Activated naive CD4-positive, alpha-beta T cell treated with anti-CD3 and anti-CD28 coated beads for 36 hours (primary cell): ENCODE results near the gene GNAQ. TPM values are rescaled to one million over a fixed set of nuclear protein-coding genes. Genes with fewer than 3 reads are reported as not detected.

Experiments
- CTCF ChIA-PET: fragments of 350-600 bp; sonication (Branson Sonifier 250); formaldehyde crosslinking; loops from one replicate; lab custom pipeline; 2021; ENCODE audit warnings: antibody characterized with exemption; lab: Charles Lee
- DNase-seq: peaks from one replicate; pipeline ENCODE4 v3.0.0-alpha.2; 2020
- H3K27ac Mint-ChIP-seq: one replicate; pipeline ENCODE4 v1.8.0; 2021; ENCODE audit warnings: mild to moderate bottlenecking, mixed read lengths
- H3K27me3 Mint-ChIP-seq: one replicate; pipeline ENCODE4 v1.8.0; 2021; ENCODE audit warnings: low read depth, mixed read lengths
- H3K36me3 Mint-ChIP-seq: one replicate; pipeline ENCODE4 v1.8.0; 2021; ENCODE audit warnings: low read depth, mixed read lengths
- H3K4me1 Mint-ChIP-seq: one replicate; pipeline ENCODE4 v1.8.0; 2021; ENCODE audit warnings: low read depth, mixed read lengths
- H3K4me3 Mint-ChIP-seq: one replicate; pipeline ENCODE4 v1.8.0; 2021; ENCODE audit warnings: mild to moderate bottlenecking, moderate library complexity, mixed read lengths
- H3K9me3 Mint-ChIP-seq: one replicate; pipeline ENCODE4 v1.8.0; 2021; ENCODE audit warnings: mixed read lengths
- intact Hi-C: fragments of 100-400 bp; cut with micrococcal nuclease; formaldehyde crosslinking; loops from one replicate; pipeline ENCODE4 v1.15.1; 2023
- total RNA-seq, 2 experiments: library from RNA; stranded (reverse); gene quantifications; one replicate each; pipeline ENCODE4 v1.2.3, GENCODE V29; 2021

Gene GNAQ
- total RNA-seq, 2 experiments from 2014 or later, result 22.4 to 22.7 TPM

DNA sequence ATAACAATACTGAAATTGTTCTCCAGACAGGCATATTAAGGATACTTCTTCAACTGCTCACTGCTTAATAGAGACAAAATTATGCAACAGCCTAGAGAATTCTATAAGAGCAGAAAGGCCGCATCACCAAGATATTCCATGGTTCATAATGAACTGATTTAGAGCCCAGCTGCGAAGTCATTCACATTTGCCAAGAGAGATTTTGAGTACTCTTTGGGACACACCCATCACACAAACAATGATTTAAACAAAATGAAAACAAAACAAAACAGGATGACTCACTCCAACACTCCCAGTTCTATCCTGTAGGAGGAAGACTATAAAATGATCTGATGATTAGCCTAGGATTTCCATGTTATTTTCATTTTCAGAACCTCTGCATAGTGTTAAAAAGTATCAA is 237.8 kb downstream of the GNAQ start:
- H3K4me3 Mint-ChIP-seq, result no peak overlapping the region

DNA sequence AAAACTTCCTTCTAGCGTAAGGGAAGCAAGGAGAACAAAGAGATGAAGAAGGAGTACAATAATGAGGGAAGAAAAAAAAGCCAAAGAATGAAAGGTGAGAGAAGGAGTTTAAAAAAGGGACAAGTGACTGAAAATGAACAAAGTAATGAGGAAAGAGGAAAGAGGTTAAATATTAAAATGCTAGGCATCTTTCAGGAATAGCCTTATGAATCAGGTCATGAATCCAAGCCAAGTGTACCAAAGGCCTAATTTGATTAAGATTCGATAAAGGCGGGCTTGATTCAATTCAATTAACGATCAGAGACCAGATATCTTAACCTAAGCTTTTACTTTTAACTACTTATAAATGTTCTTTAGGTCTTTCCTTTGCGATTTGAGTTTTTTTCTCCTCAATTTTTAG is 241.7 kb downstream of the GNAQ start:
- peaks cover 21% of the 10 kb centered on the region for H3K36me3 Mint-ChIP-seq
- DNase-seq, result no peak

More for the DNA sequence above, 237.8 kb downstream of the GNAQ start:
- H3K9me3 Mint-ChIP-seq, result no peaks in the 10 kb centered on the region
- CTCF ChIA-PET, result interaction anchor here (0.5 to 2.1 kb wide), 4 partner anchors 34 to 328 kb away, joined by 3 to 10 read pairs (median 3); no protein-coding TSS in a partner anchor
- peaks cover 18% of the 10 kb centered on the region for H3K36me3 Mint-ChIP-seq
- no peaks in the 10 kb centered on the region for H3K4me1 Mint-ChIP-seq
- no peak overlapping the region for H3K27ac Mint-ChIP-seq
- H3K27me3 Mint-ChIP-seq, result no peaks in the 10 kb centered on the region
- no peak for DNase-seq
- intact Hi-C loops, result no loop called here

DNA sequence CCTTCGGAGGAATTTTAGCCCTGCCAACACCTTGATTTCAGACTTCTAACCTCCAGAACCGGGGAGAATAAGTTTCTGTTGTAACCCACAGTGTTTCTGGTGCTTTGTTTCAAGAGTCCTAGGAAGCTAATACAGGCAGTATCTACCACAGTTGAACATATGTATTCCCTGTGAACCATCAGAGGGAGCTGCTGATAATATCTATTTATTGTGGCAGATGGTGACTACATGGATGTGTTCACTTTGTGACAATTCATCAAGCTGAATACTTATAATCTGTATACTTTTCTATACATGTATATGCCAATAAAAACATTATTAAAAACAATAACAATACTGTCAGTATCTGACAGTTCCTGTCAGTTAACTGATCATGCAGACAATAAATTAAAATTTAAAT is 246.3 kb downstream of the GNAQ start:
- no peak for DNase-seq
- H3K36me3 Mint-ChIP-seq, result peaks cover 17% of the 10 kb centered on the region
- H3K4me3 Mint-ChIP-seq, result no peak overlapping the region
- peaks cover 10% of the 10 kb centered on the region for H3K4me1 Mint-ChIP-seq
- intact Hi-C loops, result no loop called here
- CTCF ChIA-PET, result no interaction called here
- no peaks in the 10 kb centered on the region for H3K27me3 Mint-ChIP-seq
- H3K9me3 Mint-ChIP-seq, result peaks cover 4% of the 10 kb centered on the region
- H3K27ac Mint-ChIP-seq, result no peak overlapping the region

More for the DNA sequence above, 241.7 kb downstream of the GNAQ start:
- no peaks in the 10 kb centered on the region for H3K27me3 Mint-ChIP-seq
- CTCF ChIA-PET, result interaction anchor here (0.6 to 1.0 kb wide), 4 partner anchors 17 to 1533 kb away, joined by 3 to 4 read pairs (median 3); no protein-coding TSS in a partner anchor
- no peak overlapping the region for H3K27ac Mint-ChIP-seq
- no peaks in the 10 kb centered on the region for H3K4me1 Mint-ChIP-seq
- no peak overlapping the region for H3K4me3 Mint-ChIP-seq
- no peaks in the 10 kb centered on the region for H3K9me3 Mint-ChIP-seq
- intact Hi-C loops, result no loop called here

DNA sequence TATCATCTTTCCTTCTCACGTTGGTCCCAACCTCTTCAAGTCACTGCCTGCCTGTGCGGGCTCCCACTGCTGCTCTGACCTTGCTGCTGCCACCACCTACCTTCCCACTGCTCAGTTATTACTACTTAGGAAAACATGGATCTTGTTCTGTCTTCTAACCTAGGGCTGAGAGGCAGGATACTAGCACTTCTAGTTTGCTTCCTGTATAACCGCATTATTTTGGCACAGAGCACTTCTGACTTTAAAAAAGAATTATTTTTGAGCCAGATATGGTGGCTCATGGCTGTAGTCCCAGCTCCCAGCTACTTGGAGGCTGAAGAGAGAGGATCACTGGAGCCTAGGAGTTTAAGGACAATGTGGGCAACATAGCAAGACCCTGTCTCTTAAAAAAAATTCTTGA is 248.1 kb downstream of the GNAQ start:
- no peak overlapping the region for H3K27ac Mint-ChIP-seq
- no peaks in the 10 kb centered on the region for H3K27me3 Mint-ChIP-seq
- DNase-seq, result no peak
- CTCF ChIA-PET, result no interaction called here
- H3K4me3 Mint-ChIP-seq, result no peak overlapping the region
- H3K36me3 Mint-ChIP-seq, result peaks cover 24% of the 10 kb centered on the region
- peaks cover 26% of the 10 kb centered on the region for H3K4me1 Mint-ChIP-seq
- H3K9me3 Mint-ChIP-seq, result peaks cover 4% of the 10 kb centered on the region
- intact Hi-C loops, result no loop called here

DNA sequence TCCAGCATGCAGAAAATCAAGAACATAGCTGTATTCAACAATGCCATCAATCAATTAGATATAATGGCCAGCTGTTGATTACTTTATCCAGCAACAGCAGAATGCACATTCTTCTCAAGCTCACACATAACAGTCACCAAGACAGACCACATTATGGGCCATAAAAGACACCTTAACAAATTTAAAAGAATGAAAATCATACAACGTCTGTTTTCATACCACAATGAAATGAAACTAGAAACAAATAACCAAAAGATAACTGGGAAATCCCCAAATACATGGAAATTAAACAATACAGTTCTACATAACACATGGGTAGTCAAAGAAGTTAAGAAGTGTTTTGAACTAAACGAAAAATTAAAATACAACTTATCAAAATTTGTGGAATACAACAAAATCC is 252.6 kb downstream of the GNAQ start:
- H3K27ac Mint-ChIP-seq, result no peak overlapping the region
- CTCF ChIA-PET, result no interaction called here
- H3K36me3 Mint-ChIP-seq, result peaks cover 30% of the 10 kb centered on the region
- intact Hi-C loops, result no loop called here
- peaks cover 9% of the 10 kb centered on the region for H3K9me3 Mint-ChIP-seq
- no peaks in the 10 kb centered on the region for H3K27me3 Mint-ChIP-seq
- DNase-seq, result no peak
- no peak overlapping the region for H3K4me3 Mint-ChIP-seq
- H3K4me1 Mint-ChIP-seq, result peaks cover 26% of the 10 kb centered on the region

DNA sequence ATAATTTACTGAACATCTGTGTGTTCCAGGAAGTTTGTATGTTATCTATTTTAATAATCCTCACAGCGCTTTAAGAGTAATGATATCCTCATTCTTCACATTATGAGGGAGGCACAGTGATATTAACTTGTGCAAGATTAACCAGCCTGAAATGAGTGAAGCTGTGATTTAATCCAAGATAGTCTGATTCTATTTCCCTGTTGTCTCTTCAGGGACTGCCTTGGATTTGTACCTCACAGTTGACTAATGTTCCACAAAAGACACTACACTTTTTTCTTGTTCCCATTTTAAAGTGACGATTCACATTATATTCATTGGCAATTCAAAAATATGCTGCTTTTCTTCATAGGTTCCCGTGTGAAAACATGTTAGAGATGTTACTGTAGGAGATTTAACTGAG is 258.2 kb downstream of the GNAQ start:
- peaks cover 3% of the 10 kb centered on the region for H3K4me1 Mint-ChIP-seq
- no peak for DNase-seq
- intact Hi-C loops, result no loop called here
- no peak overlapping the region for H3K27ac Mint-ChIP-seq
- H3K9me3 Mint-ChIP-seq, result peaks cover 4% of the 10 kb centered on the region
- CTCF ChIA-PET, result interaction anchor here (0.6 to 0.9 kb wide), 2 partner anchors 26 to 565 kb away, joined by 4 read pairs; no protein-coding TSS in a partner anchor
- H3K36me3 Mint-ChIP-seq, result peaks cover 13% of the 10 kb centered on the region
- no peak overlapping the region for H3K4me3 Mint-ChIP-seq
- no peaks in the 10 kb centered on the region for H3K27me3 Mint-ChIP-seq

DNA sequence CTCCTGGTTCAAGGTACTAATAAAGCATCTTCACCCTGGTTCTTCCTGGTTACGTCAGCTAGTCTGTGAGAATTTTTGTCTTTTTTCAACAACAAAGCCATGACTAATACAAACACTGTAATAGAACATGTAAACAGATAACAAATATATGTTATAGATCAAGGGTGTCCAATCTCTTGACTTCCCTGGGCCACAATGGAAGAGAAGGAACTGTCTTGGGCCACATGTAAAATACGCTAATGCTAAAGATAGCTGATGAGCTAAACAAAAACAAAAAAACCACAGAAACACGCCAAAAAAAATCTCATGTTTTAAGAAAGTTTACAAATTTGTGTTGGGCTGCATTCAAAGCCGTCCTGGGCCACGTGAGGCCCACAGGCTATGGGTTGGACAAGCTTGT is 259.0 kb downstream of the GNAQ start:
- no peaks in the 10 kb centered on the region for H3K9me3 Mint-ChIP-seq
- H3K27me3 Mint-ChIP-seq, result no peaks in the 10 kb centered on the region
- no peak overlapping the region for H3K4me3 Mint-ChIP-seq
- no peak for DNase-seq
- intact Hi-C loops, result no loop called here
- CTCF ChIA-PET, result interaction anchor here (0.8 to 0.9 kb wide), 2 partner anchors 17 to 26 kb away, joined by 4 read pairs; no protein-coding TSS in a partner anchor
- H3K36me3 Mint-ChIP-seq, result peaks cover 11% of the 10 kb centered on the region
- no peak overlapping the region for H3K27ac Mint-ChIP-seq
- H3K4me1 Mint-ChIP-seq, result peaks cover 3% of the 10 kb centered on the region

DNA sequence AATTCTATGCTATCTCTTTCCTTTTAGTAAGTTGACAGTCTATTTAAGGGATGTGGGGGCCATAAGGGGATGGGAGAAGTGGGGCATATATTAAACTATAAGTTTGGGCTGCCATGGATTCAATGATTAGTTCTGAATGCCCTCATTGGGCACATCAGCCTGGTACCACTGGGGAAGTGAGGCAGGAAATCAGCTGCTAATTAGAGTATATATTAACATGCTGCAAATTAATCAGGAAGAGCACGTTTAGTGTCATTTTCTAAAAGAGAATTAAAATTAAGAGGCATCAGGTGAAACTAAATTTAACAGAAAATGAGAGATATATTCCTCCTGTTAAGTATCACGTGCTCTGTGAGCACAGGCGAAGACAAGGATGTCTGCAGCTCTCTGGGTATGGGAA is 260.4 kb downstream of the GNAQ start:
- Mint-ChIP-seq H3K27me3 (no peaks in the 10 kb centered on the region), H3K4me1 (peaks cover 3% of the 10 kb centered on the region), H3K27ac (no peak overlapping the region), H3K36me3 (peaks cover 5% of the 10 kb centered on the region), H3K4me3 (no peak overlapping the region), H3K9me3 (no peaks in the 10 kb centered on the region)
- DNase-seq, result no peak
- intact Hi-C loops, result no loop called here
- CTCF ChIA-PET, result interaction anchor here (0.7 kb wide), 2 partner anchors 28 to 564 kb away, joined by 3 to 4 read pairs; no protein-coding TSS in a partner anchor

DNA sequence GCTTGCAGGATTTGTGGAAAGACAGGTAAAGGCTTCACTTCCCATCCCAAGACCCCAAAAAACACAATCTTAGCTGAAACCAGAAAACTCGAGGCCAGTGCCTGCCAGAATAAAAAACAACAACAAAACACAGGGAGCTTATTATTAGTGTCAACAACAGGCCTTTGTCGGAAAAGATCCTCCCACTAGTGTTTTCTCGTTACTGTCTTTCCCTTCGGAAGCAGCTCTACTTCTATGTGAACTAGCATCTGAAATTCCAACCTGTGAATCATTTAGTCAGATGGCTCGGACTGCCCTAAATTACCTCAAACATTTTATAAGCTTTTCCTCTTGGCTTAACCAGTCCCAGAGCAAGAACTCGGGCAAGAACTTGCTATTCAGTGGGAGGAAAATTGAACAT is 261.3 kb downstream of the GNAQ start:
- Mint-ChIP-seq H3K27me3 (no peaks in the 10 kb centered on the region), H3K4me3 (no peak overlapping the region), H3K9me3 (no peaks in the 10 kb centered on the region), H3K27ac (no peak overlapping the region), H3K4me1 (peaks cover 7% of the 10 kb centered on the region), H3K36me3 (peaks cover 7% of the 10 kb centered on the region)
- no peak for DNase-seq
- intact Hi-C loops, result no loop called here
- CTCF ChIA-PET, result interaction anchor here (0.5 kb wide), 1 partner anchor 733 kb away, joined by 3 read pairs; no protein-coding TSS in a partner anchor

DNA sequence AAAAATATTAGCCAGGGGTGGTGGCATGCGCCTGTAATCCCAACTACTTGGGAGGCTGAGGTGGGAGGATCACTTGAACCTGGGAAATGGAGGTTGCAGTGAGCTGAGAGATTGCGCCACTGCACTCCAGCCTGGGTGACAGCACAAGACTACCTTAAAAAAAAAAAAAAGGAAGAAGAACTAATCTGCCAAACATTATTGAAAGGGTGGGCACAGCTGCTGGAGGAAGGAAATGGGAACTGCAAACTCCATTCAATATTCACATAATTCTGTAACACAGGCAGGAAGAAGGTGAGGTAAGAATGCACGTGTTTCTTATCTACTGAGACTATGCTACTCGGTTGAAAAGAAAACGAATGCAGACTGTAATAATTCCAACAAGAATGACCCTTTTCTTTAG is 262.4 kb downstream of the GNAQ start:
- peaks cover 7% of the 10 kb centered on the region for H3K4me1 Mint-ChIP-seq
- H3K4me3 Mint-ChIP-seq, result no peak overlapping the region
- no peak for DNase-seq
- no peak overlapping the region for H3K27ac Mint-ChIP-seq
- H3K36me3 Mint-ChIP-seq, result peaks cover 8% of the 10 kb centered on the region
- CTCF ChIA-PET, result no interaction called here
- H3K27me3 Mint-ChIP-seq, result no peaks in the 10 kb centered on the region
- intact Hi-C loops, result no loop called here
- H3K9me3 Mint-ChIP-seq, result no peaks in the 10 kb centered on the region

DNA sequence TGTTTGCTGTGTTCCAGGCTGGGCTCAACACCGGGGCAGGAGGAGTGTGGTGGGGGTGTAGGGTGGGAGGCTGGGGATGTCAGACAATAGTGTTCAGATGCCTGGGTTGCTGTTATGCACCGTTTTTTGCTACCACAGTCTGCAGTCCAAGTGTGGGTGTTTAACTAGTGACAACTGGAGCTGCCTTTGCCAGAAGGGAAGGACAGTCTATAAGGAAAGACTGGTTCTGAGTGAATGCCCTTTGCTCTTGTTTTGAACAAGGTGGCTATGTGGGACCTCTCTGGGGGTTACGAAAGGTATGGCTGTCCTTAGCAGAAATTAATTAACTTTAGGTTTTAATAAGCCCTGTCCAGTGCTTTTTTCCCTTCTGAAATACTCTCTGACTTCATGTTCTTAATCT is 265.0 kb downstream of the GNAQ start:
- Mint-ChIP-seq H3K4me3 (no peak overlapping the region), H3K27ac (no peak overlapping the region), H3K4me1 (peaks cover 7% of the 10 kb centered on the region), H3K9me3 (no peaks in the 10 kb centered on the region), H3K27me3 (no peaks in the 10 kb centered on the region), H3K36me3 (peaks cover 11% of the 10 kb centered on the region)
- DNase-seq, result no peak
- CTCF ChIA-PET, result interaction anchor here (0.6 kb wide), 1 partner anchor 86 kb away, joined by 3 read pairs; no protein-coding TSS in a partner anchor
- intact Hi-C loops, result no loop called here

DNA sequence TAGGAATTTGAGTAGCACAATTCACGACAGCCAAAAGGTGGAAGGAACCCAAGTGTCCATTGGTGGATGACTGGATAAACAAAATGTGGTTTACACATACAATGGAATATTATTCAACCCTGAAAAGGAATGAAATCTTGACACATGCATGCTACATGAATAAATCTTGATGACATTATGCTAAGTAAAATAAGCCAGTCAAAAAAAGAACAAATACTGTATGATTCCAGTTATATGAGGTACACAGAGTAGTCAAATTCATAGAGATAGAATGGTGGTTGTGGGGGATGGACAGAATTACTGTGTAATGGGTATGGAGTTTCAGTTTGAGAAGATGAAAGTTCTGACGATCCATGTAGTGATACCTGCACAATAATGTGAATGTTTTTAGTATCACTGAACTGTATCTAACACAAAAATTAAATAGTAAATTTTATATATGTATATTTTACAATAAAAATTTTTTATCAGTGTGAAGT is 265.8 kb downstream of the GNAQ start:
- Mint-ChIP-seq H3K9me3 (no peaks in the 10 kb centered on the region), H3K4me1 (peaks cover 6% of the 10 kb centered on the region), H3K27me3 (no peaks in the 10 kb centered on the region), H3K27ac (no peak overlapping the region), H3K36me3 (peaks cover 11% of the 10 kb centered on the region), H3K4me3 (no peak overlapping the region)
- intact Hi-C loops, result no loop called here
- CTCF ChIA-PET, result interaction anchor here (0.6 kb wide), 1 partner anchor 86 kb away, joined by 3 read pairs; no protein-coding TSS in a partner anchor
- no peak for DNase-seq
